SH-SY5Y (cell line): ENCODE measurements around the gene LIMK1.

Source experiments
- GATA2 ChIP-seq: IDR thresholded peaks from 2 replicates; pipeline ENCODE4 v1.6.1; 2011; ENCODE audit warnings: mild to moderate bottlenecking, low read depth, low read length
- GATA3 ChIP-seq: IDR thresholded peaks from 2 replicates; pipeline ENCODE4 v1.6.1; 2011; ENCODE audit warnings: low read depth, mild to moderate bottlenecking, low read length, moderate library complexity

- TF ChIP-seq GATA2 = no peak
- TF ChIP-seq GATA3 = no peak
Observed at GRCh38 chr7:74104702-74105101, 21.1 kb downstream of the LIMK1 start.
